Endothelial cell of umbilical vein (primary cell): ENCODE measurements around the gene DAZAP1. TPM values are rescaled to one million over a fixed set of nuclear protein-coding genes. Genes with fewer than 3 reads are reported as not detected.

Experiments
- BruUV-seq: library from RNA; stranded (reverse); fragments of 400-500 nt; replicated peaks from 2 replicates; lab custom pipeline; 2021; lab: Mats Ljungman, UMichigan
- CTCF ChIA-PET: fragments of 300-600, 350-600 bp; sonication (Branson Sonifier 250); formaldehyde crosslinking; loops from one replicate; lab custom pipeline; 2021; ENCODE audit warnings: antibody characterized with exemption, inconsistent platforms; lab: Charles Lee
- POLR2A ChIA-PET: fragments of 300-600, 350-600 bp; sonication (Branson Sonifier 250); formaldehyde crosslinking; loops from one replicate; lab custom pipeline; 2021; ENCODE audit warnings: antibody characterized with exemption, inconsistent platforms; lab: Charles Lee
- DNase-seq: peaks from one replicate; pipeline ENCODE4 v3.0.0-alpha.2; 2011; ENCODE audit warnings: low read depth, low spot score
- FAIRE-seq: peaks from 2 replicates; lab custom pipeline; 2011; peaks lifted over from hg19 to GRCh38; lab: Jason Lieb, UNC
- H2AFZ ChIP-seq: 2 replicates; pipeline ENCODE4 v1.6.0; 2012; ENCODE audit warnings: low read depth, low read length, control low read depth, inconsistent platforms
- H3K27ac ChIP-seq: 2 replicates; pipeline ENCODE4 v1.5.1; 2011; ENCODE audit warnings: low read depth, mild to moderate bottlenecking, control low read depth, low read length, moderate library complexity; ENCODE audit not compliant: insufficient read depth
- H3K27me3 ChIP-seq, 2 experiments: 2 replicates each; pipeline versions ENCODE4 v1.6.0 to v1.6.1; 2011; ENCODE audit warnings: low read length in 2 of 2, mixed read lengths in 1 of 2; ENCODE audit not compliant: control insufficient read depth in 2 of 2, insufficient read depth in 2 of 2
- H3K36me3 ChIP-seq, 2 experiments: 2 replicates in 1 of 2; 3 replicates in 1 of 2; pipeline ENCODE4 v1.5.1; 2011; ENCODE audit warnings: low read length in 2 of 2, mild to moderate bottlenecking in 1 of 2, moderate library complexity in 1 of 2; ENCODE audit not compliant: control insufficient read depth in 2 of 2, insufficient read depth in 2 of 2; ENCODE audit errors: extremely low read depth in 1 of 2
- H3K4me1 ChIP-seq: 3 replicates; pipeline ENCODE4 v1.5.1; 2011; ENCODE audit warnings: mild to moderate bottlenecking, low read length; ENCODE audit not compliant: control insufficient read depth, insufficient read depth; ENCODE audit errors: extremely low read depth
- H3K4me2 ChIP-seq: 2 replicates; pipeline ENCODE4 v1.6.1; 2011; ENCODE audit warnings: low read length, control low read depth, mixed read lengths; ENCODE audit not compliant: insufficient read depth
- H3K4me3 ChIP-seq, 3 experiments: fragments of 200-600 bp in 1 of 3; sonication (generic), shearing (Covaris generic) in 1 of 3; replicated peaks in 1 of 3; 2 replicates each; pipeline ENCODE4 v1.5.1; 2011 to 2016; ENCODE audit warnings: control low read depth in 3 of 3, low read length in 3 of 3, mild to moderate bottlenecking in 2 of 3, inconsistent platforms in 1 of 3, low read depth in 1 of 3, moderate library complexity in 1 of 3; ENCODE audit not compliant: insufficient read depth in 1 of 3
- H3K79me2 ChIP-seq: 2 replicates; pipeline ENCODE4 v1.6.0; 2012; ENCODE audit warnings: low read length, inconsistent platforms; ENCODE audit not compliant: control insufficient read depth, insufficient read depth
- H3K9ac ChIP-seq: replicated peaks from 2 replicates; pipeline ENCODE3; 2011; ENCODE audit warnings: low read length, control low read depth; ENCODE audit not compliant: insufficient read depth; ENCODE audit errors: extremely low read depth
- H3K9me1 ChIP-seq: replicated peaks from 3 replicates; pipeline ENCODE4 v1.6.0; 2011; ENCODE audit warnings: mild to moderate bottlenecking, low read length; ENCODE audit not compliant: control insufficient read depth, insufficient read depth; ENCODE audit errors: extremely low read depth
- H3K9me3 ChIP-seq: replicated peaks from 2 replicates; pipeline ENCODE4 v1.5.1; 2012; ENCODE audit warnings: low read length, inconsistent platforms; ENCODE audit not compliant: control insufficient read depth, insufficient read depth
- H4K20me1 ChIP-seq: replicated peaks from 2 replicates; pipeline ENCODE3; 2011; ENCODE audit warnings: mild to moderate bottlenecking, low read length; ENCODE audit not compliant: control insufficient read depth, insufficient read depth; ENCODE audit errors: extremely low read depth
- CTCF ChIP-seq, 2 donors: IDR thresholded peaks; 1 replicate in 1 of 2; 2 replicates in 1 of 2; pipeline ENCODE4 v1.5.1; 2011; ENCODE audit warnings: low read length in 2 of 2, mild to moderate bottlenecking in 2 of 2, moderate library complexity in 2 of 2, control low read depth in 1 of 2, inconsistent platforms in 1 of 2, low read depth in 1 of 2; ENCODE audit not compliant: insufficient read depth in 1 of 2; ENCODE audit errors: extremely low read depth in 1 of 2
- EZH2 ChIP-seq: IDR thresholded peaks from 2 replicates; pipeline ENCODE4 v1.6.1; 2012; ENCODE audit warnings: borderline replicate concordance, low read depth, mild to moderate bottlenecking, moderate library complexity, low read length, inconsistent platforms; ENCODE audit not compliant: severe bottlenecking
- FOS ChIP-seq: IDR thresholded peaks from 2 replicates; pipeline ENCODE4 v1.6.1; 2011; ENCODE audit warnings: mild to moderate bottlenecking, low read length, moderate library complexity, borderline replicate concordance; ENCODE audit not compliant: insufficient read depth
- GATA2 ChIP-seq: IDR thresholded peaks from 2 replicates; pipeline ENCODE4 v1.7.0; 2011; ENCODE audit warnings: low read depth, mild to moderate bottlenecking, moderate library complexity, mixed read lengths, low read length; ENCODE audit not compliant: insufficient read length, insufficient read depth
- JUN ChIP-seq: IDR thresholded peaks from 2 replicates; pipeline ENCODE4 v1.6.1; 2011; ENCODE audit warnings: borderline replicate concordance, low read depth; ENCODE audit not compliant: insufficient read length, insufficient read depth
- MAX ChIP-seq: IDR thresholded peaks from 2 replicates; pipeline ENCODE4 v1.6.1; 2011; ENCODE audit not compliant: insufficient read depth, insufficient read length
- MYC ChIP-seq: IDR thresholded peaks from one replicate; pipeline ENCODE4 v1.6.1; 2011; ENCODE audit warnings: mild to moderate bottlenecking, low read depth, low read length
- POLR2A ChIP-seq: IDR thresholded peaks from 2 replicates; pipeline ENCODE4 v1.6.1; 2012; ENCODE audit warnings: low read depth, mild to moderate bottlenecking, control low read depth, low read length
- POLR2AphosphoS5 ChIP-seq: IDR thresholded peaks from 2 replicates; pipeline ENCODE4 v1.6.1; 2012; ENCODE audit warnings: low read depth, mild to moderate bottlenecking, control low read depth, low read length, moderate library complexity; ENCODE audit not compliant: insufficient read depth
- dilution Hi-C: fragments of 300-500 bp; cut with MboI; formaldehyde crosslinking; loops from one replicate; pipeline ENCODE4 v1.15.0; 2019; ENCODE audit warnings: low sequenced_read_pairs; ENCODE audit not compliant: extremely low pct_ligation_motif_present
- intact Hi-C: fragments of 100-400 bp; cut with micrococcal nuclease; formaldehyde crosslinking; loops from one replicate; pipeline ENCODE4 v1.10.0; 2022
- polyA plus RNA-seq, 4 experiments: library from polyadenylated mRNA; depleted of rRNA in 3 of 4; stranded (reverse) in 3 of 4; unstranded in 1 of 4; fragments of >200 nt; gene quantifications; 2 replicates each; pipeline versions ENCODE4 v1.2.1 to v1.2.3, GENCODE V29; 2011 to 2012; ENCODE audit warnings: missing spikeins in 1 of 4
- total RNA-seq: library from RNA; stranded (reverse); gene quantifications from 2 replicates; pipeline ENCODE4 v1.2.3, GENCODE V29; 2021

DAZAP1 gene
- total and polyA plus RNA-seq, 2 donors (not counting 3 experiments of a cell fraction or from before 2014, with no cell fraction given) = 50.1 to 187 TPM

GRCh38 chr19:1373534-1374249 lies 33.7 kb upstream of the DAZAP1 start:
- Histone ChIP-seq H3K27me3 (no peaks in the 10 kb centered on the region), H3K9me1 (no peaks in the 10 kb centered on the region), H3K9ac (no peak overlapping the region), H3K9me3 (no peaks in the 10 kb centered on the region), H3K79me2 (no peaks in the 10 kb centered on the region), H3K4me2 (no peak overlapping the region), H3K4me1 (no peaks in the 10 kb centered on the region), H3K4me3 (no peak overlapping the region), H3K36me3 (peaks cover 4 to 43% of the 10 kb centered on the region in 2 experiments), H4K20me1 (no peaks in the 10 kb centered on the region), H2AFZ (no peak overlapping the region), H3K27ac (no peak overlapping the region)
- no TSS peak for BruUV-seq
- no peak for FAIRE-seq
- no peak for TF ChIP-seq EZH2
- intact Hi-C loops = no loop called here
- ChIA-PET CTCF (interaction anchor here (1.6 to 5.0 kb wide), 4 partner anchors 10 to 129 kb away, joined by 5 to 31 read pairs (median 13); no protein-coding TSS in a partner anchor), POLR2A (no interaction called here)
- dilution Hi-C loops = no loop called here
- no peak for DNase-seq

DNA sequence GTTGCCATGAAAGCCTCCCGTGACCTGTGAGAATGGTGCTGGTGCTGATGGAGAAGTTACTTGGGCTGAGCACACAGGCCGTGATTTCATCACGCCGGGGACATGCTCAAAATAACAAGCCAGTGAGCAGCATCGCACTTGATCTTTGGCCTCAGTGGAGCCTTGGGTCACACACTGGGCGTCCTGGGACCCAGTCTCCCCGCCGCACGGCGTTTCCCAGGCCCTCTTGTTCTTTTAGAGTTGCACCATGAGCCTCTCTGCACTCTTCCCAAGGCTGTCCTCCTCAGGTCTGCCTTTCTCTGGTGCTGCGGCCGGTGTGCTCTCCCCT lies 33.2 kb upstream of the DAZAP1 start:
- H3K4me2 ChIP-seq = no peak overlapping the region
- no peak overlapping the region for H3K27ac ChIP-seq
- no peak overlapping the region for H3K4me3 ChIP-seq
- H2AFZ ChIP-seq = no peak overlapping the region
- dilution Hi-C loops = no loop called here
- H3K4me1 ChIP-seq = no peaks in the 10 kb centered on the region
- no peak for TF ChIP-seq GATA2
- TF ChIP-seq CTCF (IDR thresholded peaks at IDR 0.05; ENCODE audit: extremely low read depth in 1 of 2, insufficient read depth in 1 of 2, low read depth in 1 of 2, low read length in 2 of 2) = no peak
- no peak for TF ChIP-seq EZH2
- no peak for TF ChIP-seq JUN
- no peak for TF ChIP-seq MYC
- TF ChIP-seq MAX = no peak
- no peak for TF ChIP-seq FOS
- no peak for TF ChIP-seq POLR2AphosphoS5
- no peak for TF ChIP-seq POLR2A
- no peaks in the 10 kb centered on the region for H3K9me3 ChIP-seq
- no peaks in the 10 kb centered on the region for H3K9me1 ChIP-seq
- BruUV-seq = no TSS peak
- ChIA-PET CTCF (no interaction called here), POLR2A (no interaction called here)
- intact Hi-C loops = no loop called here
- FAIRE-seq (no peak), DNase-seq (no peak)
- H3K79me2 ChIP-seq = no peaks in the 10 kb centered on the region
- no peaks in the 10 kb centered on the region for H3K27me3 ChIP-seq
- peaks cover 4 to 40% of the 10 kb centered on the region in 2 experiments for H3K36me3 ChIP-seq
- no peak overlapping the region for H3K9ac ChIP-seq
- no peaks in the 10 kb centered on the region for H4K20me1 ChIP-seq
